ENCODE data around the gene DHCR24. TPM values are rescaled to one million over a fixed set of nuclear protein-coding genes. Genes with fewer than 3 reads are reported as not detected.
A peak's percentile ranks its signal among the peaks of the same experiment; 100 is the strongest.

Gene DHCR24
- total and polyA plus RNA-seq, 2 of the 13 experiments (the other 11 are each of a cell fraction or from before 2014, with no cell fraction given), result 374 to 448 TPM

DNA sequence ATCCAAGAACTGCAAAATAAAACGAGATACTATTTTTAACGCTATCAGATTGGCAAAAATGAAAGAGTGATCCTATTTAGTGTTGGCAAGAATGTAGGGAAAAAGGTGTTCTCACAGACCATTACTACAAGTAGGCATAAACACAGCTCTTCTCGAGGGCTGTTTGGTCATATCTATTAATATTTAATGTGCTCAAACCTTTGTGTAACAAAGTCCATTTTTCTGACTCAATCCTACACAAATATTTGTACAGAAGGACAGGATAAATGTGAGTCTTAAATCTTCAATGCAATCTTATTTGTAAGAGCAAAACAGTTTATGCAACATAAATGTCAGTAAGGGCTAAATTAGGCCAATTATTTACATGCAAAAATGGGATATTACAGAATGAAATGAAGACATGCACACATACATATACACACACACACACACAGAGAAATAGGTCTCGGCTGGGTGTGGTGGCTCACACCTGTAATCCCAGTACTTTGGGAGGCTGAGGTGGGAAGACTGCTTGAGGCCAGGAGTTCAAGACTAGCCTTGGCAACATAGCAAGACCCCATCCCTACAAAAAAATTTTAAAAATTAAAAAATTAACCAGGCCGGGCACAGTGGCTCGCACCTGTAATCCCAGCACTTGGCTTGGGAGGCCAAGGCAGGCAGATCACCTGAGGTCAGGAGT, 17.7 kb downstream of the DHCR24 start (continued):
- TF ChIP-seq HMGXB3 (CRISPR knock-in tag; IDR thresholded peaks at IDR 0.05; ENCODE audit: borderline replicate concordance) (peak; percentile 46; the same call in 1 of the 2 replicates), PAXIP1 (CRISPR knock-in tag; conservative IDR thresholded peaks at IDR 0.05) (peak; percentile 94), ZNF614 (CRISPR knock-in tag; IDR thresholded peaks at IDR 0.05; ENCODE audit: borderline replicate concordance) (peak; percentile 55; the same call in 1 of the 2 replicates), SAP130 (CRISPR knock-in tag; IDR thresholded peaks at IDR 0.05; ENCODE audit: low read depth) (peak; percentile 83), ATF7 (IDR thresholded peaks at IDR 0.05) (0 out of 2 replicates have a peak, but pooled peaks have one; percentile 21), ATF7 (CRISPR knock-in tag; IDR thresholded peaks at IDR 0.05) (no peak), ZFP41 (CRISPR knock-in tag; IDR thresholded peaks at IDR 0.05; ENCODE audit: borderline replicate concordance) (no peak), CENPT (CRISPR knock-in tag; IDR thresholded peaks at IDR 0.05; ENCODE audit: low read depth) (no peak), E2F5 (CRISPR knock-in tag; conservative IDR thresholded peaks at IDR 0.05) (no peak), GTF3A (CRISPR knock-in tag; conservative IDR thresholded peaks at IDR 0.05) (no peak), MAFG (CRISPR knock-in tag; IDR thresholded peaks at IDR 0.05) (no peak), CHD2 (IDR thresholded peaks at IDR 0.05; ENCODE audit: low read depth, low read length) (no peak), ISL2 (CRISPR knock-in tag; IDR thresholded peaks at IDR 0.05) (peak; percentile 66; the same call in 1 of the 2 replicates), ETV6 (CRISPR knock-in tag; conservative IDR thresholded peaks at IDR 0.05) (no peak), ATF2 (CRISPR knock-in tag; IDR thresholded peaks at IDR 0.05) (peak; percentile 30; the same call in 1 of the 2 replicates), ZNF484 (CRISPR knock-in tag; IDR thresholded peaks at IDR 0.05; ENCODE audit: borderline replicate concordance, low read depth) (no peak), RCOR2 (CRISPR knock-in tag; IDR thresholded peaks at IDR 0.05) (peak; percentile 88)
- TF ChIP-seq, protein P1, sequence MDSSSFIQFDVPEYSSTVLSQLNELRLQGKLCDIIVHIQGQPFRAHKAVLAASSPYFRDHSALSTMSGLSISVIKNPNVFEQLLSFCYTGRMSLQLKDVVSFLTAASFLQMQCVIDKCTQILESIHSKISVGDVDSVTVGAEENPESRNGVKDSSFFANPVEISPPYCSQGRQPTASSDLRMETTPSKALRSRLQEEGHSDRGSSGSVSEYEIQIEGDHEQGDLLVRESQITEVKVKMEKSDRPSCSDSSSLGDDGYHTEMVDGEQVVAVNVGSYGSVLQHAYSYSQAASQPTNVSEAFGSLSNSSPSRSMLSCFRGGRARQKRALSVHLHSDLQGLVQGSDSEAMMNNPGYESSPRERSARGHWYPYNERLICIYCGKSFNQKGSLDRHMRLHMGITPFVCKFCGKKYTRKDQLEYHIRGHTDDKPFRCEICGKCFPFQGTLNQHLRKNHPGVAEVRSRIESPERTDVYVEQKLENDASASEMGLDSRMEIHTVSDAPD (CRISPR knock-in tag; IDR thresholded peaks at IDR 0.05), result no peak

Data from HepG2 (cell line).